Tibial artery (tissue), 4 donors: Measurements from ENCODE around the gene OR5B21.

ENCODE experiments used
- DNase-seq, 2 donors: peaks; one replicate each; pipeline ENCODE4 v3.0.0-alpha.2; 2019
- H3K27ac ChIP-seq, 2 donors: fragments of 200-600 bp; sonication (generic) in 1 of 2; 1 replicate in 1 of 2; 2 replicates in 1 of 2; pipeline ENCODE4 v1.5.1; 2018 to 2019; ENCODE audit warnings: mild to moderate bottlenecking in 1 of 2
- H3K27me3 ChIP-seq, 2 donors: fragments of 200-600 bp; sonication (generic) in 1 of 2; one replicate each; pipeline versions ENCODE4 v1.5.1 to v1.6.0; 2016 to 2019
- H3K36me3 ChIP-seq, 3 donors: fragments of 200-600 bp; sonication (generic) in 2 of 3; one replicate each; pipeline ENCODE4 v1.5.1; 2016 to 2019; ENCODE audit warnings: mild to moderate bottlenecking in 2 of 3
- H3K4me1 ChIP-seq, 4 donors: fragments of 200-600 bp; sonication (generic) in 2 of 4; 1 replicate in 3 of 4; 2 replicates in 1 of 4; pipeline ENCODE4 v1.5.1; 2016 to 2019
- H3K4me3 ChIP-seq, 2 donors: fragments of 200-600 bp; sonication (generic) in 1 of 2; 1 replicate in 1 of 2; 2 replicates in 1 of 2; pipeline ENCODE4 v1.5.1; 2018 to 2019; ENCODE audit warnings: mild to moderate bottlenecking in 2 of 2
- H3K9me3 ChIP-seq, 3 donors: fragments of 200-600 bp; sonication (generic) in 1 of 3; one replicate each; pipeline ENCODE4 v1.5.1; 2016 to 2019
- CTCF ChIP-seq, 2 experiments: fragments of 200-600 bp in 1 of 2; fragments of 450-650 bp in 1 of 2; IDR thresholded peaks; one replicate each; pipeline ENCODE4 v1.5.1; 2017 to 2019; ENCODE audit warnings: antibody characterized with exemption in 2 of 2, mild to moderate bottlenecking in 1 of 2, moderate library complexity in 1 of 2
- intact Hi-C: fragments of 100-400 bp; cut with DNase I; formaldehyde crosslinking; loops from one replicate; pipeline ENCODE4 v1.15.0; 2023; ENCODE audit warnings: low total_unique reads

Gene OR5B21

GRCh38 chr11:58465690-58466089, 42.2 kb downstream of the OR5B21 start:
- Histone ChIP-seq H3K9me3 (peaks cover 0 to 3% (median 0%) of the 10 kb centered on the region in 3 donors), H3K36me3 (no peaks in the 10 kb centered on the region), H3K27ac (no peak overlapping the region), H3K4me3 (no peak overlapping the region), H3K4me1 (no peaks in the 10 kb centered on the region), H3K27me3 (no peaks in the 10 kb centered on the region)
- TF ChIP-seq CTCF (IDR thresholded peaks at IDR 0.05): no peak
- DNase-seq: no peak
- intact Hi-C loops: no loop called here
